GM19351 (cell line): Measurements from ENCODE around the gene WASHC3.
"Not testable (repeated sequence)": the region's sequence is repeated elsewhere in the genome, so short reads cannot be mapped to it uniquely, and the experiment has no call there.

ENCODE experiments used
- ATAC-seq: cut with Tn5 transposase; IDR thresholded peaks from one replicate; pipeline ENCODE4 v1.9.1; 2021; ENCODE audit warnings: mild to moderate bottlenecking, moderate library complexity; ENCODE audit not compliant: unreplicated experiment

The WASHC3 gene

GRCh38 chr12:102051431-102051965, 10.3 kb downstream of the WASHC3 start:
- peak; percentile 54 for ATAC-seq

GRCh38 chr12:102050660-102051430, 10.9 kb downstream of the WASHC3 start:
- ATAC-seq, result peak; percentile 26

- ATAC-seq, result peak; percentile 94
These were observed 17.9 kb downstream of the WASHC3 start for GRCh38 chr12:102043928-102044327.

GRCh38 chr12:102033991-102034745, 27.6 kb downstream of the WASHC3 start:
- no peak for ATAC-seq

GRCh38 chr12:102031852-102032251, 29.9 kb downstream of the WASHC3 start:
- ATAC-seq, result no peak

- ATAC-seq, result no peak
These were observed 32.6 kb downstream of the WASHC3 start for GRCh38 chr12:102029141-102029540.

- ATAC-seq, result no peak
These were observed 35.1 kb downstream of the WASHC3 start for GRCh38 chr12:102026728-102027127.

- no peak for ATAC-seq
These were observed 37.0 kb downstream of the WASHC3 start for GRCh38 chr12:102024765-102025164.

- ATAC-seq, result no peak
These were observed 38.4 kb downstream of the WASHC3 start for GRCh38 chr12:102023343-102023930.

GRCh38 chr12:102022286-102022685, 39.5 kb downstream of the WASHC3 start:
- no peak for ATAC-seq

- no peak for ATAC-seq
These were observed 40.1 kb downstream of the WASHC3 start for GRCh38 chr12:102021540-102022246.

GRCh38 chr12:102018607-102019006, 43.2 kb downstream of the WASHC3 start:
- ATAC-seq, result not testable (repeated sequence)

- no peak for ATAC-seq
These were observed 45.3 kb downstream of the WASHC3 start for GRCh38 chr12:102016472-102016871.

GRCh38 chr12:102010265-102010994, 51.4 kb downstream of the WASHC3 start:
- ATAC-seq, result peak; percentile 93

- ATAC-seq, result no peak
These were observed 52.0 kb downstream of the WASHC3 start for GRCh38 chr12:102009796-102010195.

- no peak for ATAC-seq
These were observed 53.1 kb downstream of the WASHC3 start for GRCh38 chr12:102008615-102009126.

GRCh38 chr12:102005256-102005655, 56.5 kb downstream of the WASHC3 start:
- ATAC-seq, result no peak

- no peak for ATAC-seq
These were observed 64.7 kb downstream of the WASHC3 start for GRCh38 chr12:101997102-101997501.

- no peak for ATAC-seq
These were observed 66.1 kb downstream of the WASHC3 start for GRCh38 chr12:101995684-101996083.

GRCh38 chr12:101992091-101992490, 69.7 kb downstream of the WASHC3 start:
- ATAC-seq, result no peak
